Measurements from ENCODE around the gene ABHD4. TPM values are rescaled to one million over a fixed set of nuclear protein-coding genes. Genes with fewer than 3 reads are reported as not detected.

ABHD4 gene
- polyA plus RNA-seq, 1 donor = 25.3 TPM

DNA sequence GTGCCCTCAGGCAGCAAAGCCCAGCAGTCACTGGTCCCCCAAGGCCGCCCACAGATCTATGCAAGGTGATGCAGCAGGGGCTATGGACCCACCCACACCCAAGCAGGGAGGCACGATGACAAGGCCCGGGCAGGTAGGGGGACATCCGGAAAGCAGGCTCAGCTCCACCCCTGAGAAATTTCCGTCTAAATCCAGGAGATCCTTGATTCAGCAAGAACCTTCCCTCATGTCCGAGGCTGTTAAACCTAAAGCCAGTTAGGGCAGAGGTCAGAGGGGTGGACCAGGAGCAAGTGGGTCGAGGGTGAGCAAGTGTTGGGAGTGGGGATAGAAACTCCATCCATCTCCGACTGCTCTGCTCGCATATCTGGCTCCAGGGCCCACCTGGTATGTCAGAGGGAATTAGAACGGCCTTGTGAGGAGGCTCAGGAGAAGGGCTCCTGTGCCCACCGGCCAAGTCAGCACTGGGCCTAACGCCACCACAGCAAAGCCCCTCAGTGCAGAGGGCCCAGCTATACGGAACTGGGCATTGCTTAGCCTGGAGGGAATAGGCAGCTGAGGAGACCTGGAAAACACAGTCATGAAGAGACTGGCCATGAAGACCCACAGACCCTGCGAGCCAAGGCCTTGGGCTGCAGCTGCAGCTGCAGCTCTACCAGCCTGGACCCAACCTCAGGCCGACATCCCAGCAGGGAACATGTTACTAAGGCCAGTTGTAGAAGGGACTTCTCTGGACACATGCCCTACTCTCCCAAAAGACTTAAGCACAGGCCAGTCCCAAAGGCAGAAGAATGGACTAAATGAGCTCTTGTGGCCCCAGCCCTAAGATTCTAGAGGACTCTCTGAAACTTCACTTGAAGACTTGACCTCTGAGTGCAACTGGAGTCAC lies 43.4 kb upstream of the ABHD4 start:
- WGBS (ENCODE audit: insufficient coverage, low lambda C conversion rate) = no CpG with 5 or more reads among the region's 15 CpGs
- no peaks in the 10 kb centered on the region for H3K9me3 ChIP-seq (ENCODE audit: control insufficient read depth, low read depth, low read length)
- H3K27ac ChIP-seq (ENCODE audit: low read length) = no peak overlapping the region
- H3K4me1 ChIP-seq (ENCODE audit: control insufficient read depth, insufficient read depth, low read length) = peaks cover 29% of the 10 kb centered on the region
- H3K36me3 ChIP-seq (ENCODE audit: control insufficient read depth, insufficient read depth, low read length) = no peaks in the 10 kb centered on the region
- no peak for DNase-seq
- no peaks in the 10 kb centered on the region for H3K27me3 ChIP-seq (ENCODE audit: control insufficient read depth, insufficient read depth, low read length)
- H3K4me3 ChIP-seq (ENCODE audit: low read length) = no peak overlapping the region

DNA sequence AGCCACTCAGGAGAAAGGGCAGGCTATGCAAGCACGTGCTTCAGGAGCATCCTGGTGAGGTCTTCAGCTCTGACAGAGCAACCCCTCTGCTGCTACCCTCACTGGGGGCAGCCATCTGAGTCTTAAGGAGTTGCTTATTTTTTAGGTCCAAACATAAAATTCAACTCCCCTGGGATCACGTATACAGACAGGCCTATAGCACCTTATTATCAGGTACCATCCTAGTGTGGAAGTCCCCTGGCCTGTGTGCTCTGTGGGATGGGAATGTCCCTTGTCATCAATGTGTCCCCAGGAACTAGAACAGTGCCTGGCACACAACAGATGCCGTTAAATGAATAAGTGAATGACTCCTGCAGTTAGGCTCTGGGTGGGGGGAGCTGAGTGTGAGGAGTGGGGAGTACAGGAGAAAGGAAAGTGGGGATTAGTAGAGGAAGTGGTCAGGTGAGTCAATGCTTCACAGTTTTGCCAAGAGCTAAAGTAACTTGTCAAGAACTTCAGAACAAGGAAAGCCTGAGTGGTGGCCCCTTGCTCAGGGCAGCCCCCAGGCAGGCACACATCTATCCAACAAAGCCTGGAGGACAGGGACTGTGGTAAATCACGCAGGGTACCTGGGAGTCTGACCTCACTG lies 42.6 kb upstream of the ABHD4 start:
- peaks cover 32% of the 10 kb centered on the region for H3K4me1 ChIP-seq (ENCODE audit: control insufficient read depth, insufficient read depth, low read length)

DNA sequence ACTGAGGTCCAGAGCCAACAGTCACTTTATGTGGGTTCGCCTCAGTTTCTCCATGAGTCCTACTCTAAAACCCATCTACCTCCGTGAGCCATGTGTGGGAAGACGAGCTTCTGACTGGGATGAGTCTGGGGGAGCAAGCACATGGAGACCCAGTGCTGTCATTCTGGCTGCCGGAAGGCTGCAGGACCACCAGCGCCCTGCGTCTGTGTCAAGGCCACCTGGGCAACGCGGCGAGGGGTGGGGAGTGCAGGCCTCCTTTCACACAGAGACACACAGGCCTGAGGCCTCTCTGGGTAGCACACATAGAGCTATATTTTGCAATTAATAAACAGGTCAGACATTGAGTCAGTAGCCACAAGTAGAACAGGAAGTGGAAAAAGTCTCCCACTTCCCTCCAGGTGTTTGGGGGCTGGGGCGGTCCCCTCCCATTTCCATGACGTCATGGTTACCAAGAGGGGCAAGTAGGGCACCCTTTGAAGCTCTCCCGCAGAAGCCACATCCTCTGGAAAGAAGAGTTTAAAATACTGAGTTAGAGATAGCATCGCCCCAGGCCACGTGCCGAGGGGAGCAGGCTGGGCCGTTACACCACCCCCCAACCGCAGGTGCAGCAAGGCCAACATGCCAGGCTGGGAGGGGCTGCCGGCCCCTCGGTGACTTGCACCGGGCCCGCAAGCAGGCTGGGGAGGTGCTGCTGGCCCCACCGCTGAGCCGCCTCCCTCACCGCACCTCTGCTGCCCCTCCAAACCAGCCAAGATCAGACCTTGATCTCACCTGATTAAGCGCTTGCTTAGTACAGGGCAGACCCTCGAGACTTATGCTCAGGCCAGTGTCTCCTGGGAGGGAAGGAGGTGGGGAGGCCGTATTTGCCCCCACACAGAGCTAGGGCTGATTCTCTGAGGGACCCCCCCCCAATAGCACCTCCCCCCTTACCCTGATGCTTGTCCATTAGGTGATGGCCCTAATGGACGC lies 41.8 kb upstream of the ABHD4 start:
- WGBS (ENCODE audit: insufficient coverage, low lambda C conversion rate) = 100% methylated on average over 2 of the region's 28 CpGs
- Histone ChIP-seq H3K36me3 (ENCODE audit: control insufficient read depth, insufficient read depth, low read length) (no peaks in the 10 kb centered on the region), H3K4me3 (ENCODE audit: low read length) (peak overlapping the region; percentile 24), H3K27me3 (ENCODE audit: control insufficient read depth, insufficient read depth, low read length) (no peaks in the 10 kb centered on the region), H3K4me1 (ENCODE audit: control insufficient read depth, insufficient read depth, low read length) (peaks cover 40% of the 10 kb centered on the region), H3K27ac (ENCODE audit: low read length) (peak overlapping the region; percentile 31), H3K9me3 (ENCODE audit: control insufficient read depth, low read depth, low read length) (no peaks in the 10 kb centered on the region)
- peak; percentile 54 to 73 for DNase-seq

More for the DNA sequence above, 42.6 kb upstream of the ABHD4 start:
- Histone ChIP-seq H3K27ac (ENCODE audit: low read length) (no peak overlapping the region), H3K4me3 (ENCODE audit: low read length) (no peak overlapping the region), H3K36me3 (ENCODE audit: control insufficient read depth, insufficient read depth, low read length) (no peaks in the 10 kb centered on the region), H3K27me3 (ENCODE audit: control insufficient read depth, insufficient read depth, low read length) (no peaks in the 10 kb centered on the region), H3K9me3 (ENCODE audit: control insufficient read depth, low read depth, low read length) (no peaks in the 10 kb centered on the region)
- DNase-seq = no peak
- no CpG with 5 or more reads among the region's 4 CpGs for WGBS (ENCODE audit: insufficient coverage, low lambda C conversion rate)

DNA sequence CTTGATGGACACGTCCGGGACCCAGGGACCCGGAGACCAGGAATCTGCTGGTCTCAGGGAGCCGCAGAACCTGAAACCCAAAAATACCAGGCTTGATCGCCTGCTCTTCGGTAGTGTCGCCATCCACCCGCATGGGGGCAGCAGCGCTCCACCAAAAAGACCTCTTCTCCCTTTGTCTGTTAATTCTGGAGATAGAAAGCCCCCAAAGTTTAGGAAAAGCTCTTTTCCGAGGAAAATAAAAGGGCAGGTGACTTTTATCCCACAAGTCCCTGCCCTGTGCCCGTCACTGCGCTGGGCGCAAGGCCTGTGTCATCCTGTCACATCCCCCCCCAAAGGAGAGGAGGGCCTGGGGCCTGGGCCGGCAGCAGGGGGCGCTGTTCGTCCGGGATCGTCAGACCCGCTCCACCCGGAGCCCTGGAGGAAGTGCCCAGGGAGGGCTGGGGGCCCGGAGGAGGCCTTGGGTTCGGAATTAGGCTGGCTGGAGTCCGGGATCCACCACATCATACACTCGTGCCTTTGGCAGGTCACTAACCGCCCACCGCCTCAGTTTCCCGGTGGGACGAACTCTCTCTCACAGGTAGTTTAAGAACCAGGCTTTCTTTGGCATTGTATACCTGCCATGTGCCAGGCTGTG lies 41.0 kb upstream of the ABHD4 start:
- peak; percentile 72 to 76 for DNase-seq
- Histone ChIP-seq H3K9me3 (ENCODE audit: control insufficient read depth, low read depth, low read length) (no peaks in the 10 kb centered on the region), H3K27me3 (ENCODE audit: control insufficient read depth, insufficient read depth, low read length) (no peaks in the 10 kb centered on the region), H3K27ac (ENCODE audit: low read length) (no peak overlapping the region), H3K36me3 (ENCODE audit: control insufficient read depth, insufficient read depth, low read length) (no peaks in the 10 kb centered on the region), H3K4me3 (ENCODE audit: low read length) (peak overlapping the region; percentile 24), H3K4me1 (ENCODE audit: control insufficient read depth, insufficient read depth, low read length) (peaks cover 48% of the 10 kb centered on the region)
- no CpG with 5 or more reads among the region's 28 CpGs for WGBS (ENCODE audit: insufficient coverage, low lambda C conversion rate)

DNA sequence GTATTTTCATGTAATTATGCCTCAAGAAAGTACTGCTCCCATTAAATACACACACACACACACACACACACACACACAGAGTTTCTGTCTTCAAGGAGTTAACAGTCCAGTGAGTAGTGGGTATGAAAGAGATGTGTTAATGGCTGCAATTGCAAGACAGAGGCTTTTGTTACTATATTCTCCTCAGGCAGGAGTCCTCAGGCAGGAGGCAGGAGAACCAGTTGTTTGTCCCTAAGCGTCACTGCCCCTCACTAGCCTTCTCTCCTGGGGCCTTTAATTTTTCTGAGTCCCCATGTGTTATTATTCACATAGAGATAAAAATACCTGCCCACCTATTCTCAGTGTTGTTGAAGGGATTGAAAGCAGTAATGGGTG lies 40.3 kb upstream of the ABHD4 start:
- no peaks in the 10 kb centered on the region for H3K9me3 ChIP-seq (ENCODE audit: control insufficient read depth, low read depth, low read length)
- no peaks in the 10 kb centered on the region for H3K27me3 ChIP-seq (ENCODE audit: control insufficient read depth, insufficient read depth, low read length)
- no peak overlapping the region for H3K4me3 ChIP-seq (ENCODE audit: low read length)
- H3K27ac ChIP-seq (ENCODE audit: low read length) = no peak overlapping the region
- no peak for DNase-seq
- WGBS (ENCODE audit: insufficient coverage, low lambda C conversion rate) = 63% methylated on average over 1 of the region's 1 CpG
- H3K36me3 ChIP-seq (ENCODE audit: control insufficient read depth, insufficient read depth, low read length) = no peaks in the 10 kb centered on the region
- peaks cover 50% of the 10 kb centered on the region for H3K4me1 ChIP-seq (ENCODE audit: control insufficient read depth, insufficient read depth, low read length)

DNA sequence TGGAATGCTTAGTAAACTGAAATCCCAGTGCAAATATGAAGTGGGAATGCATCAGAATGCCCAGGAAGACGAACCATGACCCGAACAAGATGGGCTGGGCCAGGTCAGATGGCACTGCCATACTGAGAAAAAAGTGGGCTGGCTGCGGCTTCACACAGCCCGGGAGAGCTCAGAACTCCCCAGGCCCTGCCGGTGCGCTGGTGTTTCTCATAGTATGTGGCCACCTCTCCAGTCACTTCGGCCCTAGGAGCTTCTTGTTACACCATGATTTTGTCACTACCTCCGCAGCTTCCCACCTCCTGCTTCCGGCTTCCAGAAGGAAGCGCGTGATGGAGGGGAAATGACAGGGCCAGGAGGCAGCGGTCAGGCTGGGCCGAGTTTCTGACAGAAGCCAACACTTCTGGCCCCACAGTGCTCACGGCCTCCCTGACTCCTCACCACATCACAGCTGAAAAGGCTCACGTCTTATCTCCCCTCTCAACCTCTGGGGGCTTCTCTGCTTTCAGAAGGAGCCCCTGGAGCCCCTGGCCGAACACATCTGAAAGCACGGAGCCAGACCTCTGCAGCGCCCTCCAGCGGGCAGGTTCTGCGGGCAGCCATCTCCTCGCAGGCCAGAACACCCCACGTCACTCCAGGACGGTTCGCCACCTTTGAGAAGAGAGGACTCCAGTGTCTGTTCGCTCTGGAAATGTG lies 39.7 kb upstream of the ABHD4 start:
- WGBS (ENCODE audit: insufficient coverage, low lambda C conversion rate) = 92% methylated on average over 2 of the region's 25 CpGs
- Histone ChIP-seq H3K27me3 (ENCODE audit: control insufficient read depth, insufficient read depth, low read length) (no peaks in the 10 kb centered on the region), H3K36me3 (ENCODE audit: control insufficient read depth, insufficient read depth, low read length) (peaks cover under 1% of the 10 kb centered on the region), H3K4me3 (ENCODE audit: low read length) (no peak overlapping the region), H3K4me1 (ENCODE audit: control insufficient read depth, insufficient read depth, low read length) (peaks cover 50% of the 10 kb centered on the region), H3K9me3 (ENCODE audit: control insufficient read depth, low read depth, low read length) (no peaks in the 10 kb centered on the region), H3K27ac (ENCODE audit: low read length) (no peak overlapping the region)
- no peak for DNase-seq

DNA sequence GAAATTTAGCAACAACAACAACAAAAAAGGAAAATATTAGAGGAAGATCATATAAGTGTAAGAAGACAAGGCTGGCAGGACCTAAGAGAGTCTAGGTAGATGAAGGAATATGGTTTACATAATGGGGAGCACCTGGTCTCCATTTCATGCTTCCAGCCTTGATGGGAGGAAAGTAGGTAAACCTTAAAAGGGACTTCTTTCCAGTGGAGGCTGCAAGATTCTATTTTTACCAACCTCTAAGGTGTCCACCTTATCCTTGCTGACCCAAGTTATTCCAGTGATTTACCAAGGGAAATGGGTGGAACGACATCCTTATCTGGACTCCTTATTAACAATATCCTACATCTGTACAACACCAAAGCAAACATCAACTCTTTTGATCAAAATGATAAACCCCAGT lies 39.1 kb upstream of the ABHD4 start:
- WGBS (ENCODE audit: insufficient coverage, low lambda C conversion rate) = no CpG with 5 or more reads among the region's 1 CpG

DNA sequence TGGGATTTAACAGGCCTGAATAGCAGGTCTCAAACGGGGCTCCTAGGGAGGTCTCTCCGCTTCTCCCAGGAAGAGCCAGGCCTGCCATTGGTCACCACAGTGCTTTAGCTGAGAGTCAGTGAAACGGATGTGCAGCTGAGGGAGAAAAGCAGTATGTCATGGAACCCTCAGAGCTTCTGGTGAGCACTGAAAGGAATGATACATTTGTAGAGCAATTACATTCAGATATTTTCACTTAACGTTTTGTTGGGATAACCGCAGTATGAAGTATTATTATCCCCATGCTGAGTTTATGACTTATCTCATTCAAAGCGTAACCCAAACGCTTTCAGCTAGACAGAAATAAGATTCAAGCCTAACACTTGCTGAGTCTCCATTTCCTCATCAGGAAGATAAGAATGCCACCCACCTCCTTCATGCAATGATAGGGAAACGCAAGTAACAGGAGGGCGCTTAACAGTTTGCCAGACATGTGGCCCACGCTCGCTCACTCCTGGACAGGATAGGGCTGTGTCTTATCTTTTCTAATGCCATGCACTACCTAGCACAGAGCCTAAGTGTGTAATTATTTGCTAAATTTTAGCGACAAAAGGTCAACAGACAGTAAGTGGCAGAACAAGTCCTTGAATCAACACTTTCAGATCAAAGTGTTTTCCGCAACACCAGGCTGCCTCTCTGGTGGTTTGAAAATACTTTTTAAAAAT lies 37.3 kb upstream of the ABHD4 start:
- H3K4me1 ChIP-seq (ENCODE audit: control insufficient read depth, insufficient read depth, low read length) = peaks cover 56% of the 10 kb centered on the region

More for the DNA sequence above, 39.1 kb upstream of the ABHD4 start:
- DNase-seq = no peak
- Histone ChIP-seq H3K4me1 (ENCODE audit: control insufficient read depth, insufficient read depth, low read length) (peaks cover 50% of the 10 kb centered on the region), H3K9me3 (ENCODE audit: control insufficient read depth, low read depth, low read length) (no peaks in the 10 kb centered on the region), H3K4me3 (ENCODE audit: low read length) (no peak overlapping the region), H3K27me3 (ENCODE audit: control insufficient read depth, insufficient read depth, low read length) (no peaks in the 10 kb centered on the region), H3K36me3 (ENCODE audit: control insufficient read depth, insufficient read depth, low read length) (peaks cover 7% of the 10 kb centered on the region), H3K27ac (ENCODE audit: low read length) (no peak overlapping the region)

DNA sequence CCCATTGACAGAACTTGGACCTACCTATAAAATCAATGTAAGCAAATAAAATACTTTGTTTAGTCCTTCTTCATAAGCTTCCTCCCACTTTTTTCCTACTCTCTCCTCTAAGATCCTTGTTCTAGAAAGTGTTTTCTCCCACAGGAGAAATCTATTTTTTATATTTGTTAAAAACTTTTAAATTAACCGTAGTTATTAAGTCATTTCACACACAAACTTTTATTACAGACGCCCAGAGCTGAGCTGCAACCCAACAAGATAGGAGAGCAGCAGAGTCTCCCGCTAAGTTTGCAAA lies 36.8 kb upstream of the ABHD4 start:
- peaks cover 12% of the 10 kb centered on the region for H3K36me3 ChIP-seq (ENCODE audit: control insufficient read depth, insufficient read depth, low read length)
- H3K27ac ChIP-seq (ENCODE audit: low read length) = peak overlapping the region; percentile 65
- no CpG with 5 or more reads among the region's 3 CpGs for WGBS (ENCODE audit: insufficient coverage, low lambda C conversion rate)
- H3K27me3 ChIP-seq (ENCODE audit: control insufficient read depth, insufficient read depth, low read length) = no peaks in the 10 kb centered on the region
- no peaks in the 10 kb centered on the region for H3K9me3 ChIP-seq (ENCODE audit: control insufficient read depth, low read depth, low read length)
- peaks cover 57% of the 10 kb centered on the region for H3K4me1 ChIP-seq (ENCODE audit: control insufficient read depth, insufficient read depth, low read length)
- no peak for DNase-seq
- no peak overlapping the region for H3K4me3 ChIP-seq (ENCODE audit: low read length)

More for the DNA sequence above, 37.3 kb upstream of the ABHD4 start:
- H3K36me3 ChIP-seq (ENCODE audit: control insufficient read depth, insufficient read depth, low read length) = peaks cover 8% of the 10 kb centered on the region
- WGBS (ENCODE audit: insufficient coverage, low lambda C conversion rate) = no CpG with 5 or more reads among the region's 13 CpGs
- no peak overlapping the region for H3K4me3 ChIP-seq (ENCODE audit: low read length)
- no peaks in the 10 kb centered on the region for H3K27me3 ChIP-seq (ENCODE audit: control insufficient read depth, insufficient read depth, low read length)
- DNase-seq = peak; percentile 75 to 91
- no peaks in the 10 kb centered on the region for H3K9me3 ChIP-seq (ENCODE audit: control insufficient read depth, low read depth, low read length)
- H3K27ac ChIP-seq (ENCODE audit: low read length) = peak overlapping the region; percentile 65
